ENCODE data around the gene ARHGEF28. TPM values are rescaled to one million over a fixed set of nuclear protein-coding genes. Genes with fewer than 3 reads are reported as not detected.

Gene ARHGEF28
- total and polyA plus RNA-seq, 10 of the 15 experiments (the other 5 are each of a cell fraction or from before 2014, with no cell fraction given): 0.10 to 0.72 (median 0.22) TPM; not detected in 2

GRCh38 chr5:73907164-73907563 lies 281.2 kb downstream of the ARHGEF28 start:
- H3K27ac ChIP-seq (ENCODE audit: control insufficient read depth, insufficient read depth): no peak overlapping the region
- ChIA-PET SMC1A (ENCODE audit: uncharacterized antibody, unreplicated experiment) (interaction anchor here (1.0 to 3.2 kb wide), 8 partner anchors 10 to 736 kb away, joined by 3 to 17 read pairs (median 4); partner anchors contain the start of gene ENC1), RAD21 (ENCODE audit: unreplicated experiment) (interaction anchor here (0.6 to 2.2 kb wide), 7 partner anchors 9 to 1007 kb away, joined by 3 to 8 read pairs (median 3); partner anchors contain the start of gene ENC1), CTCF (interaction anchor here (0.6 to 2.2 kb wide), 5 partner anchors 295 to 742 kb away, joined by 3 to 13 read pairs (median 3); no protein-coding TSS in a partner anchor), POLR2A (interaction anchor here (1.1 kb wide), 1 partner anchor 10 kb away, joined by 3 read pairs; no protein-coding TSS in a partner anchor)
- no peak overlapping the region for H2AFZ ChIP-seq (ENCODE audit: control insufficient read depth, low read depth, low read length)
- H3K4me1 ChIP-seq (ENCODE audit: control insufficient read depth, insufficient read depth, low read length): peaks cover 2% of the 10 kb centered on the region; the same call in 1 of the 2 replicates
- no peaks in the 10 kb centered on the region for H3K79me2 ChIP-seq (ENCODE audit: control insufficient read depth, insufficient read depth, low read length)
- no peaks in the 10 kb centered on the region for H3K36me3 ChIP-seq (ENCODE audit: control insufficient read depth in 2 of 2, insufficient read depth in 2 of 2, low read length in 1 of 2)
- peaks cover 0 to 7% of the 10 kb centered on the region in 2 experiments; a peak in 1 of 4 replicates for H3K27me3 ChIP-seq (replicated peaks in 1 of 2; ENCODE audit: control insufficient read depth in 2 of 2, insufficient read depth in 2 of 2, low read length in 1 of 2)
- H3K9ac ChIP-seq (ENCODE audit: control insufficient read depth, insufficient read depth, low read length): no peak overlapping the region
- H3K9me3 ChIP-seq (replicated peaks; ENCODE audit: control insufficient read depth, insufficient read depth, low read length): no peaks in the 10 kb centered on the region; the same call in 2 of the 3 replicates
- H4K20me1 ChIP-seq (ENCODE audit: control insufficient read depth, insufficient read depth): 0 out of 2 replicates have a peak, but pooled peaks cover 2% of the 10 kb centered on the region
- ATAC-seq (no peak), FAIRE-seq (no peak), DNase-seq (ENCODE audit: low read depth, low spot score) (no peak)
- intact Hi-C loops (cut with micrococcal nuclease; ENCODE audit: unreplicated experiment): loop anchor here (10.0 kb wide), 1 partner anchor 288 kb away; no protein-coding TSS in a partner anchor
- in situ Hi-C loops (cut with MboI): no loop called here
- H3K4me2 ChIP-seq (ENCODE audit: control insufficient read depth, insufficient read depth): no peak overlapping the region
- 56% methylated on average over 3 of the region's 3 CpGs for WGBS (ENCODE audit: insufficient coverage, insufficient replicate concordance, low lambda C conversion rate, missing lambda C conversion rate)
- BruUV-seq (replicated peaks): no TSS peak
- H3K4me3 ChIP-seq: no peak overlapping the region
- TF ChIP-seq E2F4 (IDR thresholded peaks at IDR 0.05; ENCODE audit: low read depth, low read length): no peak
- no peak for TF ChIP-seq RB1 (IDR thresholded peaks at IDR 0.05; ENCODE audit: borderline replicate concordance)
- TF ChIP-seq KAT2A (conservative IDR thresholded peaks at IDR 0.05; ENCODE audit: control insufficient read depth, low read depth, low read length): no peak
- TF ChIP-seq ATF2 (IDR thresholded peaks at IDR 0.05; ENCODE audit: low read length): no peak
- no peak for TF ChIP-seq NFIC (IDR thresholded peaks at IDR 0.05; ENCODE audit: low read depth, low read length)
- no peak for TF ChIP-seq POLR2AphosphoS2 (IDR thresholded peaks at IDR 0.05; ENCODE audit: low read depth, low read length)
- TF ChIP-seq STAT1 (conservative IDR thresholded peaks at IDR 0.05): no peak
- no peak for TF ChIP-seq FOXK2 (IDR thresholded peaks at IDR 0.05)
- no peak for TF ChIP-seq NRF1 (conservative IDR thresholded peaks at IDR 0.05; ENCODE audit: low read depth, low read length)
- TF ChIP-seq BMI1 (IDR thresholded peaks at IDR 0.05; ENCODE audit: borderline replicate concordance): no peak
- TF ChIP-seq ZNF687 (IDR thresholded peaks at IDR 0.05): no peak
- no peak for TF ChIP-seq MLLT1 (IDR thresholded peaks at IDR 0.05)
- no peak for TF ChIP-seq MXI1 (IDR thresholded peaks at IDR 0.05; ENCODE audit: low read depth, low read length)
- no peak for TF ChIP-seq JUND (IDR thresholded peaks at IDR 0.05; ENCODE audit: low read depth, low read length)
- TF ChIP-seq FOXM1 (IDR thresholded peaks at IDR 0.05; ENCODE audit: low read depth, low read length): no peak

Data from GM12878 (cell line).